Tibial nerve (tissue), 4 donors: ENCODE data around the gene CDC6.

Experiments
- CTCF ChIP-seq, 5 experiments: fragments of 200-600 bp in 3 of 5; fragments of 450-650 bp in 2 of 5; sonication (generic) in 3 of 5; IDR thresholded peaks; one replicate each; pipeline ENCODE4 v1.5.1; 2016 to 2019; ENCODE audit warnings: antibody characterized with exemption in 5 of 5, mild to moderate bottlenecking in 3 of 5, moderate library complexity in 2 of 5
- EP300 ChIP-seq, 2 donors: sonication (generic); formaldehyde crosslinking; IDR thresholded peaks; one replicate each; pipeline ENCODE4 v1.6.1; 2017; ENCODE audit warnings: antibody characterized with exemption in 2 of 2, mild to moderate bottlenecking in 1 of 2

GRCh38 chr17:40349477-40349894 lies 61.8 kb downstream of the CDC6 start:
- TF ChIP-seq CTCF (IDR thresholded peaks at IDR 0.05), result no peak
- no peak for TF ChIP-seq EP300 (IDR thresholded peaks at IDR 0.05)
